SK-N-SH treated with all-trans-retinoic acid at 6 μM for 48 hours (cell line): ENCODE results near the gene FIBP.

Source experiments
- ATAC-seq: fragments of 200-7000 bp; cut with Tn5 transposase; 3 replicates; pipeline ENCODE4 v1.9.1; 2020; ENCODE audit warnings: mild to moderate bottlenecking, moderate library complexity
- ARNTL ChIP-seq: fragments of 450-650 bp; formaldehyde crosslinking; IDR thresholded peaks from 2 replicates; pipeline ENCODE4 v1.5.0; 2020; ENCODE audit warnings: low read depth, mild to moderate bottlenecking, moderate library complexity, borderline replicate concordance
- BACH2 ChIP-seq: fragments of 250-450 bp; sonication (Bioruptor Pico); IDR thresholded peaks from 2 replicates; pipeline ENCODE4 v1.9.0; 2021; ENCODE audit warnings: mild to moderate bottlenecking, borderline replicate concordance
- CREB5 ChIP-seq: fragments of 250-450 bp; sonication (Bioruptor Pico); IDR thresholded peaks from 2 replicates; pipeline ENCODE4 v1.5.1; 2020; ENCODE audit warnings: low read depth, mild to moderate bottlenecking, moderate library complexity
- CSDC2 ChIP-seq: fragments of 250-450 bp; sonication (Bioruptor Pico); IDR thresholded peaks from 2 replicates; pipeline ENCODE4 v1.5.0; 2020; ENCODE audit warnings: mild to moderate bottlenecking, moderate library complexity
- ESRRG ChIP-seq: fragments of 250-450 bp; sonication (Bioruptor Pico); IDR thresholded peaks from 2 replicates; pipeline ENCODE4 v1.6.1; 2021; ENCODE audit warnings: mild to moderate bottlenecking
- GLIS3 ChIP-seq: fragments of 250-450 bp; sonication (Bioruptor Pico); IDR thresholded peaks from 2 replicates; pipeline ENCODE4 v1.5.0; 2020; ENCODE audit warnings: mild to moderate bottlenecking, moderate library complexity
- ISL1 ChIP-seq: fragments of 250-450 bp; sonication (Bioruptor Pico); IDR thresholded peaks from 2 replicates; pipeline ENCODE4 v2.1.2; 2022; ENCODE audit warnings: mild to moderate bottlenecking, moderate library complexity
- OSR1 ChIP-seq: fragments of 250-450 bp; sonication (Bioruptor Pico); IDR thresholded peaks from 2 replicates; pipeline ENCODE4 v1.8.0; 2022; ENCODE audit warnings: moderate library complexity, mild to moderate bottlenecking, inconsistent platforms
- PATZ1 ChIP-seq: fragments of 250-450 bp; sonication (Bioruptor Pico); IDR thresholded peaks from 2 replicates; pipeline ENCODE4 v1.8.0; 2020; ENCODE audit warnings: mild to moderate bottlenecking, moderate library complexity, borderline replicate concordance
- POU6F1 ChIP-seq: fragments of 250-450 bp; sonication (Bioruptor Pico); IDR thresholded peaks from 2 replicates; pipeline ENCODE4 v1.8.0; 2021; ENCODE audit warnings: low read depth, mild to moderate bottlenecking, moderate library complexity, borderline replicate concordance
- PPARA ChIP-seq: fragments of 250-450 bp; sonication (Bioruptor Pico); IDR thresholded peaks from 2 replicates; pipeline ENCODE4 v1.5.0; 2020; ENCODE audit warnings: mild to moderate bottlenecking, borderline replicate concordance
- RARB ChIP-seq: fragments of 250-450 bp; sonication (Bioruptor Pico); IDR thresholded peaks from 2 replicates; pipeline ENCODE4 v1.8.0; 2021; ENCODE audit warnings: mild to moderate bottlenecking, moderate library complexity
- SNAI2 ChIP-seq: fragments of 250-450 bp; sonication (Bioruptor Pico); IDR thresholded peaks from 2 replicates; pipeline ENCODE4 v1.5.0; 2020; ENCODE audit warnings: mild to moderate bottlenecking, moderate library complexity
- TCF4 ChIP-seq: fragments of 250-450 bp; sonication (Bioruptor Pico); IDR thresholded peaks from 2 replicates; pipeline ENCODE4 v1.8.0; 2021; ENCODE audit warnings: mild to moderate bottlenecking, moderate library complexity, borderline replicate concordance
- TOX ChIP-seq: fragments of 250-450 bp; sonication (Bioruptor Pico); IDR thresholded peaks from 2 replicates; pipeline ENCODE4 v1.8.0; 2021; ENCODE audit warnings: mild to moderate bottlenecking, moderate library complexity, borderline replicate concordance
- TSHZ2 ChIP-seq: fragments of 250-450 bp; sonication (Bioruptor Pico); IDR thresholded peaks from 2 replicates; pipeline ENCODE4 v1.5.0; 2020; ENCODE audit warnings: mild to moderate bottlenecking, moderate library complexity
- ZC3H10 ChIP-seq: fragments of 250-450 bp; sonication (Bioruptor Pico); IDR thresholded peaks from 2 replicates; pipeline ENCODE4 v1.5.1; 2021; ENCODE audit warnings: mild to moderate bottlenecking, moderate library complexity
- ZFP3 ChIP-seq: fragments of 250-450 bp; sonication (Bioruptor Pico); IDR thresholded peaks from 2 replicates; pipeline ENCODE4 v1.5.0; 2020; ENCODE audit warnings: mild to moderate bottlenecking, moderate library complexity
- ZFP30 ChIP-seq: fragments of 450-650 bp; formaldehyde crosslinking; IDR thresholded peaks from 2 replicates; pipeline ENCODE4 v1.5.0; 2022; ENCODE audit warnings: mild to moderate bottlenecking, moderate library complexity
- ZNF565 ChIP-seq: fragments of 450-650 bp; formaldehyde crosslinking; conservative IDR thresholded peaks from 2 replicates; pipeline ENCODE4 v1.5.0; 2020; ENCODE audit warnings: low read depth, mild to moderate bottlenecking, moderate library complexity

The FIBP gene

DNA sequence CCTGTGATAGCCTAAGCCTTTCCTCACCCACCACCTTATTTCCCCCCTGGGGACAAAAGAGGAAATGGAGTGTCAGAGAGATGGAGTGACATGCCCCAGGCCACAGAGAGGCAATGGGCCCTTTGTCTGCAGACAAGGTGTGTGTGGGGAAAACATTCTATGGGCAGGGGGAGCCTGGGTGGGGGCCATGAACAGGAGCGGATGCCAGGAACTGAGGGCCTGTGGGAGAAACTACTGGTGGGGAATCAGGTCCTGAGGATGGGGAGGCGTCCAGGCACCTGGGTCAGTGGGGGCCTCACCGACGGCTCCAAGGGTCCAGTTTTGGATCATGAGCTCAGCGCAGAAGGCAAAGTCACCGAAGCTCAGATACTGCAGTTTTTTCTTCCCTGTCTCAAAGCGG, 3.0 kb downstream of the FIBP start:
- no peak for TF ChIP-seq TCF4
- TF ChIP-seq ESRRG (CRISPR knock-in tag) = no peak
- no peak for TF ChIP-seq POU6F1 (CRISPR knock-in tag)
- no peak for TF ChIP-seq ZNF565 (CRISPR knock-in tag)
- no peak for TF ChIP-seq BACH2 (CRISPR knock-in tag)
- no peak for TF ChIP-seq GLIS3
- TF ChIP-seq CSDC2 = no peak
- TF ChIP-seq SNAI2 (CRISPR knock-in tag) = no peak
- no peak for TF ChIP-seq ZFP3
- no peak for TF ChIP-seq PPARA (CRISPR knock-in tag)
- no peak for TF ChIP-seq PATZ1 (CRISPR knock-in tag)
- no peak for TF ChIP-seq TSHZ2 (CRISPR knock-in tag)
- TF ChIP-seq TOX (CRISPR knock-in tag) = no peak
- no peak for TF ChIP-seq RARB (CRISPR knock-in tag)
- TF ChIP-seq, all 23 proteins: peak for 0
- no peak for ATAC-seq

DNA sequence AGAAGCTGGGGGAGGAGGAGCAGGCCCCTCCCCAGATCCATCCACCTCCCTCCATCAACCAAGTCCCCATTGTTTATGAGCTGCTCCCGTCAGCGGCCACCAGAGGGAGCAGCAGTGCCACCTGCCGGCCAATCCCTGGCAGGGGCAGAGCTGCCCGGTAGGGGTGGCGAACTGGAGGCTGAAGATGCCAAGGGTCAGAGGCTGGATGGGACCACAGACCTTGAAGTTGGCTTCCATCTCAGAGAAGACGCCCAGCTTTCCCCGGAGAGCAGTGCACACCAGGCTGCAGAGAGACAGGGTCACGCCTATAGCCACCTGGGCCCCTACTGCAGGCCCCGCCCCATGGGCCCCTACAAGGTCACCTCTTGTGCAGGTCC, 3.6 kb downstream of the FIBP start:
- peak; percentile 30 for ATAC-seq
- no peak for TF ChIP-seq TSHZ2 (CRISPR knock-in tag)
- TF ChIP-seq ARNTL (CRISPR knock-in tag) = no peak
- no peak for TF ChIP-seq BACH2 (CRISPR knock-in tag)
- 0 out of 2 replicates have a peak, but pooled peaks have one; percentile 22 for TF ChIP-seq PATZ1 (CRISPR knock-in tag)

- ATAC-seq = no peak
- TF ChIP-seq TSHZ2 (CRISPR knock-in tag) (no peak), TOX (CRISPR knock-in tag) (no peak), ISL1 (CRISPR knock-in tag) (no peak), ZNF565 (CRISPR knock-in tag) (no peak), ZC3H10 (no peak), GLIS3 (no peak), CREB5 (CRISPR knock-in tag) (no peak), TCF4 (no peak), CSDC2 (no peak), ZFP30 (CRISPR knock-in tag) (no peak), ARNTL (CRISPR knock-in tag) (no peak), RARB (CRISPR knock-in tag) (no peak), OSR1 (no peak)
Measured at GRCh38 chr11:65883786-65884715, 4.2 kb downstream of the FIBP start.
